GM12872 (cell line): ENCODE measurements around the gene ZBTB17.

ENCODE experiments used
- TF ChIP-seq, protein P1 (sequence below): IDR thresholded peaks from 3 replicates; pipeline ENCODE4 v1.5.1; 2011; ENCODE audit warnings: low read depth, mild to moderate bottlenecking, low read length, moderate library complexity; ENCODE audit not compliant: insufficient read depth

ZBTB17 gene

DNA sequence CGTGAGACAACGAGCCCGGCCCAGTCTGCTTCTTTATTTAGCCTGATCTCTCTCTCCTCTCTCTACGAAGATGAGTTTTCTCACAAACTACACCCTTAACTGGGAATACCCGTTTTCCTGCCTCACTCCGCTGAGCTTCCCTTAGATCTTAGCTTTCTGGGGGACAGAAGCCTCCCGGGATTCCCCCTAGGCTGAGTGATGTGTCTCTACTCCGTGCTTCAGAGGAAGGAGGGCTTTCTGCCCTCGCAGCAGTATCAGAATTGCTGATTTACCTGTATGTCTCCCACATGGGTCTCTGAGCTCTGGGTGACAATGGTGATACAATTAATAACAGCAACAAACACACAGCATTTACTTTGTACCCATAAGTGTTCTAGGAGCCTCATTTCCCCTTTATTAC is 1.0 kb downstream of the ZBTB17 start:
- TF ChIP-seq, protein P1, sequence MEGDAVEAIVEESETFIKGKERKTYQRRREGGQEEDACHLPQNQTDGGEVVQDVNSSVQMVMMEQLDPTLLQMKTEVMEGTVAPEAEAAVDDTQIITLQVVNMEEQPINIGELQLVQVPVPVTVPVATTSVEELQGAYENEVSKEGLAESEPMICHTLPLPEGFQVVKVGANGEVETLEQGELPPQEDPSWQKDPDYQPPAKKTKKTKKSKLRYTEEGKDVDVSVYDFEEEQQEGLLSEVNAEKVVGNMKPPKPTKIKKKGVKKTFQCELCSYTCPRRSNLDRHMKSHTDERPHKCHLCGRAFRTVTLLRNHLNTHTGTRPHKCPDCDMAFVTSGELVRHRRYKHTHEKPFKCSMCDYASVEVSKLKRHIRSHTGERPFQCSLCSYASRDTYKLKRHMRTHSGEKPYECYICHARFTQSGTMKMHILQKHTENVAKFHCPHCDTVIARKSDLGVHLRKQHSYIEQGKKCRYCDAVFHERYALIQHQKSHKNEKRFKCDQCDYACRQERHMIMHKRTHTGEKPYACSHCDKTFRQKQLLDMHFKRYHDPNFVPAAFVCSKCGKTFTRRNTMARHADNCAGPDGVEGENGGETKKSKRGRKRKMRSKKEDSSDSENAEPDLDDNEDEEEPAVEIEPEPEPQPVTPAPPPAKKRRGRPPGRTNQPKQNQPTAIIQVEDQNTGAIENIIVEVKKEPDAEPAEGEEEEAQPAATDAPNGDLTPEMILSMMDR: no peak

DNA sequence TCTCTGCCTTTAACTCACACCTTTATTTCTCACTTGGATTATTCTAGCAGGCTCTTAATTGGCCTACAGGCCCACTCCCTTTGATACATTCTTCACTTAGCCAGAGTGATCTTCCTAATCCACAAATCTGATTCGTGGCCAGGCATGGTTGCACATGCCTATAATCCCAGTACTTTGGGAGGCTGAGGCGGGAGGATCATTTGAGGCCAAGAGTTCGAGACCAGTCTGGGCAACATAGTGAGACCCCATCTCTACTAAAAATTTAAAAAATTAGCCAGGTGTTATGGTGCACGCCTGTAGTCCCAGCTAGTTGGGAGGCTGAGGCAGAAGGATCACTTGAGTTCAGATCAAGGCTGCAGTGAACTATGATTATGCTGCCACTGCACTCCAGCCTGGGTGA is 2.1 kb downstream of the ZBTB17 start:
- TF ChIP-seq, protein P1: no peak

DNA sequence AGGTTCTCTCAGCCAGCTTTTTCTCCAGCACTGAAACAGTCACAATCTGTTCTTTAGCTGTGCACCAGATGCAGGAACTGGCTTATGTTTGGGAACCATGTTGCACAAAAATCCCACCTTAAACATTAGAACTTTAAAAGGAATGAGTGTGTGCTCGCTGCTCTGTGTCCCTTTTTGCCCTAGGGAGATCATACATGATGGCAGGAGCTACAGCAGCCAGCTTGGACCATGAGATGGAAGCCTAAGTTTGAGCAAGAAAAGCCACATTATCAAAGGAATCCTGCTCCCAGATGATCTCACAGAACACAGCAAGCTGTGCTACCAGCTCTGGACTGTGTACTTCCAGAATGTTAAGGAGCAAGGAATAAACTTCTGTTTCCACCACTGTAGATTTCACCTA is 3.5 kb downstream of the ZBTB17 start:
- TF ChIP-seq, protein P1: no peak

DNA sequence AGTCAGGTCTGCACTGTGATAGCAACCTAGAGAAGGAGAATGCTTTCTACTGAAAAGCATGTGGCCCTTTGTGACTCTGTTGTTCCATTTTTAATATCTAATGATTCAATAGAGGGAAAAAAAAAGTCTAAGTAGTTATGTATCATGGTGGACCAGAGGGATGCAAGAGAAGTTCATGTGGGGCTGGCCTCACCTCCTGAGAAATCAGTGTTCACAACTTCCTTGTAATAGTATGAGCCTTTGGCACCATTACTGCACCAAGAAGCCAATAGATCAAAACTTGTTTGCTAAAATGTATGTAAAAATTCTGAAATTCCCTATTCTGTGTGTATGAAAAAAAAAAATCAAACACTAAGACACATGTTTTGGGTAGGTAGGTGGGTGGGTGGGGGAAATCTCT is 5.0 kb downstream of the ZBTB17 start:
- TF ChIP-seq, protein P1: no peak

DNA sequence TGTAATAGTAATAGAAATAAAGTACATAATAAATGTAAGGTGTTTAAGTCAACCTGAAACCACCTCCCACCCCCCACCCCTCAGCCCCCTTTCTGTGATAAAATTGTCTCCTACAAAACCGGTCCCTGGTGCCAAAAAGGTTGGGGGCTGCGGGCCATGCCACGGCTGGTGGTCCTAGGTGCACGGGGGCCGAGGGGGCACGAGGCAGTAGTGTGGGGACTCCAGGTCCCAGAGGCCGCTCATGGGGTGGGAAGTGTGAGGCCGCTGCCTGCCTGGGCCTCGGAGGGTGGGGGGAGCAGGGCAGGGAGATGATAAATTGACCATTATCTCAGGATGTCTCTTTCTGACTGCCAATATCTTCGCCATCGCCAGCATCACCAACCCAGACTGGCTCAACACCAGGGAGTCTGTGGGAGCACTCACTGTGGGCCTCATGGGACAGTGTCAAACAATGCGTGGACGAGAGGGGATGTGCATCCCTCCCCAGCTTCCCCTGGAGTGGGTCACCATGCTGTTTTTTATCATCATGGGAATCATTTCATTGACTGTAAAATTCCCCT is 6.5 kb downstream of the ZBTB17 start:
- TF ChIP-seq, protein P1: no peak

DNA sequence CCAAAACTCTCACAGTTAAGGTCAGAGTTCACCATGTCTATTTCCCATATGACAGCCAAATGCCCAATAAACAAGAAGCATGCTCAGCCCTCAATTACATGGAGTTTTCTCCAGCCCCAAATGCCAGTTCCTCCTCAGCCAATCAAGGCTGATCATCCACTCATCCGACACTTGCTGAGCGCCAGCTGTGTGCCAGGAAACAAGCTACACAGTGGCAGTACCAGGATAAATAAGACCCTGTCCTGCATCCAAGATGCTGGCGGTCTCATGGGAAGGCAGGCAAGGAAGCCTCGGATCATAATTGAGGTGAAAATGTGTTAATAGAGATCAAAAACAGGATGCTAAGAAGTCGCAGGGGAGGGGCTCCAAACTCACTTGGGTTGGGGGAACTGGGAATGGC is 7.7 kb downstream of the ZBTB17 start:
- TF ChIP-seq, protein P1: no peak

DNA sequence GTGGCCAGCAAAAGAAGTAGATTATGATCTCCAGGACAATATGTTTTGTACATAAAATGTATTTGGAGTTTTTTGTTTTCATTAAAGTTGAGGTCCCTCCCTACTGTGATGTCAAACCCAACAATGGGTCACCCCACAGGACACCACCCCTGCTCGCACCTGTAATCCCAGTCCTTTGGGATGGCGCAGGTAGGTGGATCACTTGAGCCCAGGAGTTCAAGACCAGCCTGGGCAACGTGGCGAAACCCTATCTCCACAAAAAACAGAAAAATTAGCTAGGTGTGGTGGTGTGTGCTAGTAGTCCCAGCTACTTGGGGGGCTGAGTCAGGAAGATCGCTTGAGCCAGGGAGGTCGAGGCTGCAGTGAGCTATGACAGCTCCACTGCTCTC is 9.0 kb downstream of the ZBTB17 start:
- TF ChIP-seq, protein P1: no peak
